ENCODE results near the gene CYP3A7.
"Not testable (repeated sequence)": the region's sequence is repeated elsewhere in the genome, so short reads cannot be mapped to it uniquely, and the experiment has no call there.

The CYP3A7 gene

DNA sequence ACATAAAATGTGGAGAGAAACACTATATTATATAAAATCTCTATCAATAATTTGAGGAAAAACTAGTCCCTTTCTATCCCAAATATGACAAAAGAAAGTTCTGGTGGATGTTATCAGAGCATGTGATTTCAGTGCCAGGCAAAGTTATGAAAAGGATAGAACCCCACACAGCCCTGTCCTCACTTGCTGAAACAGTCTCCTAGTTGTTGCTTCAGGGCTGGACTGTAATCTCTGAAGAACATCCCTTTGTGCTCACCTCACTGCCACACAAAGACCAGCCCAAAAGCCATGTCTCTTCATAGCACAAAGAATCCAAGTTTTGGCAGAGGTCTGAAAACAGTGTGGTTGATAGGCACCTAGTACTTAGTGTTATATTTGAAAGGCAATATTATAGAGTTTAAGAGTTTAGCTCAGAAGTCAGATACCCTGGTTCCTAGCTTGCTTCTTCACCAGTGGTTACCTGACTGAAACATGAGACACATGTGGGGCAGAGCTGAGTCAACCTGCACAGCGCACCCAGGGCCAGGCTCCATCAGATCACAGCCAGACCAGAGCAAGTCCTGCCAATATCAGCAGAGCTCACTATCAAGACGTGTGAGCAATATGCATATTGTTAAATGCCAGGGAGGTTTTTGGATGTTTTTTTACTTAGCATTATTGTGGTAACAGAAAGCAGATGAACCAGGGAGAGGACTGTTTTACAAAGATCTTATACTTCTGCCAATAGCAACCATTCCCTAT lies 25.0 kb downstream of the CYP3A7 start:
- DNase-seq (ENCODE audit: low read depth in 4 of 4, low spot score in 1 of 4), result no peak

- no peak for DNase-seq (ENCODE audit: low read depth in 4 of 4, low spot score in 1 of 4)
Measured at GRCh38 chr7:99709260-99709659, 25.7 kb downstream of the CYP3A7 start.

- DNase-seq (ENCODE audit: low read depth in 4 of 4, low spot score in 1 of 4), result no peak
Measured at GRCh38 chr7:99707096-99707495, 27.9 kb downstream of the CYP3A7 start.

DNA sequence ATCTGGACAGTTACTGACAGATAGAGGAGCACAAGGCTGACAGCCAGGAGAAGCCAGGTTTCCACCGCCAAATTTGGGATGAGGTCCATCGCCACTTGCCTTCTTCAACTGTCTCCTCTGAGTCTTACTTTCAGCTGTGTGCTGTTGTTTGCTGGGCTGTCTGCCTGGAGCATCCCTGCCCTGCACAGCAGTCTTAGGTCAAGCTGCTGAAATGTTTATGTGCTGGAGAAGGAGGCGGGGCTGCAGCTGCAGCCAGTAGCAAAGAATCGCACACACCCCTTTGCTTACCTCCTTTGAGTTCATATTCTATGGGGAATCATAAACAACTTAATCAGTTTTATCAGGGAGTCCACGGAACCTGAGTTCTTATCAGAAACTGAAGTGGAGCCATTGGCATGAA lies 35.0 kb downstream of the CYP3A7 start:
- no peak for DNase-seq (ENCODE audit: low read depth in 4 of 4, low spot score in 1 of 4)

DNA sequence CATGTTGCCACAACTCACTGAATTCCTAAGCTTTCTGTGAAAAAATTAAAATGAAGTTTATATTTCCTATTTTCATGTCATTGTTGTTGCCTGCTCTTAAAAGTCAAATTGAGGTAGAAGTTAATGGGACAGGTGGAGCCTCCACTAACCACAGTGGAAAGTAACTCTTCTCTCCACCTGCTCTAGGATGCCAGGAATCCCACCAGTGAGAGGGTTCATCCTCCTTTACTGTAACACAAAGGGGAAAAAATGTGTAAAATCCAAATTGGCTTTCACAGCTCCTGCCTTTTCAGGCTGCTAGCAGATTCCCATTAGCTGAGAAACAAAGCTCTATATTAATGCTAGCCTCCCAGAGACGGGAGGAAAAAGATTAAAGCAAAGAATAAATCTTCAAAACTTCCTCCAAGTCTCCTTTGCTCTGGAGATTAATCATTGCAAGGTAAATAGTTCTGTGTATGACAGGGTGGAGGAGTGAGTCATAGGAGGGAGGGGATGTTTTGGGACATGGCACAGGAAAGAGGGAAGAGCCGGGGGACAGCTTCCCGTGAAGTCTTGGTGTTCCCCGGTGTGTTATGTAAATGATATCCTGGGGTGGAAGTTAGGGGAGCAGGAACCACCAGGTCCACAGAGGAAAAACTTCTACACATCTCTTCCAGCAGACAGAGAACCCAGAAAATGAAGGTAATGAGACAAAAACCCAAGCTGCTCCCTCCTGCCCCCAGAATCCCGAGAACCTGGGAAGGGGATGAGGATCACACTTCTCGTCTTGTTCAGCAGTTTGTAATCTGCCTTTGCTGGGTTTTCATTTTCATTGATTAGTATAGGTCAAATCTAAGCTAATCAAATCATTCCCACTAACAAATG lies 35.9 kb downstream of the CYP3A7 start:
- DNase-seq (ENCODE audit: low read depth in 4 of 4, low spot score in 1 of 4), result not testable (repeated sequence)

DNA sequence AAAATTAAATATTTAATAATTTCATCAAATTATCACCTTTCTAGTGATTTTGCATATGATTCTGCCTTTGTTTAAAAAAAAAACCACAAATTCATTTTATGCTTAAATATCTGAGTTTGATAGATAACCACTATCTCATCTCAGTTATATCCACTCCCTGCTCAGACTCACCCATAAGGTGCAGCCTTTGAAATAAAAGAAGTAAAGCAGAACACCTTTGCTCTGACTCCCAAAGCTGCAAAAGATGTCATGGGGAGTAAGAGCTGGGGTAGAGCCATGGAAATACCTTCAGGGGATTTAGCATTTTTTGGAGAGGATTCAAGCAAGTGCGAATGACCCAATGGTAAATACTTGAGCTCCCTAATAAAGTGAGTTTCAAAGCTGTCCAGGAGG lies 40.1 kb downstream of the CYP3A7 start:
- no peak for DNase-seq (ENCODE audit: low read depth in 4 of 4, low spot score in 1 of 4)

GRCh38 chr7:99694201-99694911 lies 40.6 kb downstream of the CYP3A7 start:
- no peak for DNase-seq (ENCODE audit: low read depth in 4 of 4, low spot score in 1 of 4)

- no peak for DNase-seq (ENCODE audit: low read depth in 4 of 4, low spot score in 1 of 4)
Measured at GRCh38 chr7:99693427-99694200, 41.4 kb downstream of the CYP3A7 start.

GRCh38 chr7:99693100-99693426 lies 41.9 kb downstream of the CYP3A7 start:
- DNase-seq (ENCODE audit: low read depth in 4 of 4, low spot score in 1 of 4), result no peak

- DNase-seq (ENCODE audit: low read depth in 4 of 4, low spot score in 1 of 4), result not testable (repeated sequence)
Measured at GRCh38 chr7:99692563-99692962, 42.4 kb downstream of the CYP3A7 start.

DNA sequence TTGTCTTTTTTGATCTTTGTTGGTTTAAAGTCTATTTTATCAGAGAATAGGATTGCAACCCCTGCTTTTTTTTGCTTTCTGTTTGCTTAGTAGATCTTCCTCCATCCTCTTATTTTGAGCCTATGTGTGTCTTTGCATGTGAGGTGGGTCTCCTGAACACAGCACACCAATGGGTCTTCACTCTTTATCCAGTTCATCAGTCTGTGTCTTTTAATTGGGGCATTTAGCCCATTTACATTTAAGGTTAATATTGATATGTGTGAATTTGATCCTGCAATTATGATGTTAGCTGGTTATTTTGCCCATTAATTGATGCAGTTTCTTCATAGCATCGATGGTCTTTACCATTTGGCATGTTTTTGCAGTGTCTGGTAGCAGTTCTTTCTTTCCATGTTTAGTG lies 43.3 kb downstream of the CYP3A7 start:
- DNase-seq (ENCODE audit: low read depth in 4 of 4, low spot score in 1 of 4), result not testable (repeated sequence)

DNA sequence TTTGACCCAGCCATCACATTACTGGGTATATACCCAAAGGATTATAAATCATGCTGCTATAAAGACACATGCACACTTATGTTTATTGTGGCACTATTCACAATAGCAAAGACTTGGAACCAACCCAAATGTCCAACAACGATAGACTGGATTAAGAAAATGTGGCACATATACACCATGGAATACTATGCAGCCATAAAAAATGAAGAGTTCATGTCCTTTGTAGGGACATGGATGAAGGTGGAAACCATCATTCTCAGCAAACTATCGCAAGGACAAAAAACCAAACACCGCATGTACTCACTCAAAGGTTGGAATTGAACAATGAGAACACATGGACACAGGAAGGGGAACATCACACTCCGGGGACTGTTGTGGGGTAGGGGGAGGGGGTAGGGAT lies 44.1 kb downstream of the CYP3A7 start:
- DNase-seq (ENCODE audit: low read depth in 4 of 4, low spot score in 1 of 4), result not testable (repeated sequence)

- not testable (repeated sequence) for DNase-seq (ENCODE audit: low read depth in 4 of 4, low spot score in 1 of 4)
Measured at GRCh38 chr7:99685871-99686608, 49.0 kb downstream of the CYP3A7 start.

DNA sequence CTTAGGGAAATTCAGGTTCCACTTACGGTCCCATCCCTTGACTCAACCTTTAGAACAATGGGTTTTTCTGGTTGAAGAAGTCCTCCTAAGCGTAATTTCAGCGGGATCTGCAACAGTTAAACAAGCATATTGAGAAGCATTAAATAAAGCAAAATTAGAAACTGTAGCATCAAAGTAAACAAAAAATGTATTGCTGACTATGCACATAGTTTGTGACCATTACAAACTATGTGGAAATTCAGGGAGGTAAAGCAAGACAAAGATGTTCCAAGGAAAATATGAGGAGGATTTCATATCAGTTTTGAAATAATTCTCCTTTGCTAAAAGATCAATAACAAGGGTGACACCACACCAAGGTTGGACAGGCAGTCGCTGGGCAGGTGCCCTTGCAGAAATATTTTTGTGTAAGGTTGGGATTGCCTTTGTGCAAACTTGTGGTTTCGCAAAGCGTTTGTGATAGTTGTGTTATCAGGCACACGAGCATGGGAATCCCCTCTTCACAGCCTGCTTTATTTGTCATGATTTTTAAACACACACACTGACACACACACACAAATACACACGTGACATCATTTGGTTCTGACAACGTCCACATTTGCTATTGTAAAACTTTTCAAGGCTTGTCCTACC lies 49.8 kb downstream of the CYP3A7 start:
- no peak for DNase-seq (ENCODE audit: low read depth in 4 of 4, low spot score in 1 of 4)

- no peak for DNase-seq (ENCODE audit: low read depth in 4 of 4, low spot score in 1 of 4)
Measured at GRCh38 chr7:99679400-99680191, 55.4 kb downstream of the CYP3A7 start, which contains the start of gene CYP3A5. Gene CYP3A5 (minus strand): TSS chr7:99679996. CDS start chr7:99679896, 100 bp downstream.

- DNase-seq (ENCODE audit: low read depth in 4 of 4, low spot score in 1 of 4), result no peak
Measured at GRCh38 chr7:99679032-99679399, 56.0 kb downstream of the CYP3A7 start.

GRCh38 chr7:99677648-99678045 lies 57.3 kb downstream of the CYP3A7 start:
- no peak for DNase-seq (ENCODE audit: low read depth in 4 of 4, low spot score in 1 of 4)

DNA sequence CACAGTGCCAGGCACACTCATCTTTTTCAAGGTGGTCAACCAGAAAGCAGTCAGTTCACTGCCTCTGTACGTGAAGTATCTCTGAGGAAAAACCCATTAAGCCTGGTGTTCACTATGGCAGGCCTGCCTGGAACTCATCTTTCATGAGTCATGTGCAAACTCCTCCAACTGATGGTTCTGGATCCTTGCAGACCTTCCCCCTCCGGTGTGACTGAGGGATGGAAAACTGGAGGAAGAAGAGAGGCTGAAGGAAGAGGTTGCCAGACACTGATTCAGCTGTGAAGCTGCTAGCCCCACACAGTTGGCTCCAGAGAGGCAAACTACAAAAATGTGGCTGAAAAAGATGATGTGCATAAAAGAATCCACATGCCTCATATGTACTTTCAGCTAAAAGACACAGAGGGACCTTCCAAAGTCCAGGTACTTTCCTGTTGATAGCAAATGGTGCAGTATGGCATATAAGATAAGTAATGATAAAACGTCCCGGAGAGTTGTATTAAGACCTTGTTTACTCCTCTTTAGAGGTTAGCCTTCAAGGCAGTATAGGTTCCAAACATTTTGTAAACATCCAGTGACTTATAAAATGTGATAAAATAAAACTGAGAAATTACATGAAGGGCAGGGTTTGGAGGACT lies 57.9 kb downstream of the CYP3A7 start:
- no peak for DNase-seq (ENCODE audit: low read depth in 4 of 4, low spot score in 1 of 4)
